HepG2 (cell line): ENCODE data around the gene ST14. TPM values are rescaled to one million over a fixed set of nuclear protein-coding genes. Genes with fewer than 3 reads are reported as not detected.

Experiments used
- ATAC-seq: fragments of 200-7000 bp; cut with Tn5 transposase; 3 replicates; pipeline ENCODE4 v1.9.1; 2020; ENCODE audit warnings: mild to moderate bottlenecking, moderate library complexity
- BruUV-seq: library from RNA; stranded (reverse); fragments of 400-500 nt; replicated peaks from 2 replicates; lab custom pipeline; 2021; lab: Mats Ljungman, UMichigan
- CTCF ChIA-PET: fragments of 300-600 bp; formaldehyde crosslinking; extraction: SDS; loops from one replicate; lab custom pipeline; 2021; ENCODE audit warnings: low total read pairs, inconsistent platforms, low intra/inter-chr PET ratio; lab: Yijun Ruan, JAX
- POLR2A ChIA-PET: fragments of 350-600 bp; sonication (Branson Sonifier 250); formaldehyde crosslinking; loops from one replicate; lab custom pipeline; 2020; ENCODE audit warnings: antibody characterized with exemption, inconsistent platforms; lab: Yijun Ruan, JAX
- DNase-seq: peaks from one replicate; pipeline ENCODE4 v3.0.0-alpha.2; 2015; ENCODE audit warnings: low spot score
- FAIRE-seq: peaks from 3 replicates; lab custom pipeline; 2011; peaks lifted over from hg19 to GRCh38; lab: Jason Lieb, UNC
- H2AFZ ChIP-seq: one replicate; pipeline ENCODE4 v1.6.1; 2011; ENCODE audit warnings: low read length, inconsistent platforms
- H3K27ac ChIP-seq: fragments of 300-600 bp; 3 replicates; pipeline ENCODE4 v1.8.0; 2011; ENCODE audit warnings: mixed run types, mild to moderate bottlenecking, mixed read lengths, low read length, inconsistent platforms; ENCODE audit not compliant: insufficient read depth; ENCODE audit errors: extremely low read length
- H3K27me3 ChIP-seq, 2 experiments: fragments of 200-600 bp in 1 of 2; 2 replicates in 1 of 2; 3 replicates in 1 of 2; pipeline versions ENCODE4 v1.6.0 to v1.8.0; 2011; ENCODE audit warnings: low read length in 2 of 2, mild to moderate bottlenecking in 2 of 2, moderate library complexity in 2 of 2, inconsistent platforms in 1 of 2; ENCODE audit not compliant: insufficient read depth in 2 of 2, control insufficient read depth in 1 of 2
- H3K36me3 ChIP-seq, 2 experiments: fragments of 200-600 bp in 1 of 2; replicated peaks in 1 of 2; 2 replicates in 1 of 2; 3 replicates in 1 of 2; pipeline versions ENCODE4 v1.5.1 to v1.8.0; 2011; ENCODE audit warnings: low read length in 2 of 2, inconsistent platforms in 1 of 2; ENCODE audit not compliant: insufficient read depth in 2 of 2, control insufficient read depth in 1 of 2
- H3K4me1 ChIP-seq: 2 replicates; pipeline ENCODE4 v1.5.1; 2012; ENCODE audit warnings: low read length, inconsistent platforms; ENCODE audit not compliant: insufficient read depth
- H3K4me2 ChIP-seq: 2 replicates; pipeline ENCODE4 v1.6.0; 2011; ENCODE audit warnings: low read depth, low read length, inconsistent platforms
- H3K4me3 ChIP-seq, 3 experiments: fragments of 200-600 bp in 1 of 3; sonication (generic), shearing (Covaris generic) in 1 of 3; replicated peaks in 1 of 3; 2 replicates each; pipeline ENCODE4 v1.5.1; 2011 to 2016; ENCODE audit warnings: low read length in 3 of 3, inconsistent platforms in 2 of 3, low read depth in 2 of 3, mild to moderate bottlenecking in 2 of 3, control low read depth in 1 of 3, mixed read lengths in 1 of 3; ENCODE audit not compliant: insufficient read depth in 1 of 3
- H3K79me2 ChIP-seq: one replicate; pipeline ENCODE4 v1.6.1; 2011; ENCODE audit warnings: low read length, inconsistent platforms; ENCODE audit not compliant: insufficient read depth
- H3K9ac ChIP-seq: 2 replicates; pipeline ENCODE4 v1.6.0; 2011; ENCODE audit warnings: mild to moderate bottlenecking, low read depth, low read length, inconsistent platforms; ENCODE audit not compliant: insufficient read depth
- H3K9me3 ChIP-seq: 2 replicates; pipeline ENCODE4 v1.5.1; 2012; ENCODE audit warnings: mild to moderate bottlenecking, low read length
- H4K20me1 ChIP-seq: 2 replicates; pipeline ENCODE4 v1.6.0; 2011; ENCODE audit warnings: inconsistent platforms, mild to moderate bottlenecking, low read length, moderate library complexity; ENCODE audit not compliant: insufficient read depth
- NCOA2 ChIP-seq: sonication (generic); formaldehyde crosslinking; IDR thresholded peaks from 2 replicates; pipeline ENCODE4 v1.8.0; 2022; ENCODE audit warnings: inconsistent platforms
- RFX1 ChIP-seq: fragments of 450-650 bp; IDR thresholded peaks from 2 replicates; pipeline ENCODE4 v1.6.1; 2017
- ZBTB37 ChIP-seq: sonication (generic); formaldehyde crosslinking; IDR thresholded peaks from 2 replicates; pipeline ENCODE4 v1.4.0; 2020; ENCODE audit warnings: mild to moderate bottlenecking, missing genetic modification reagents
- ZFP36L1 ChIP-seq: sonication (generic); formaldehyde crosslinking; IDR thresholded peaks from 2 replicates; pipeline ENCODE4 v1.8.0; 2022; ENCODE audit warnings: mild to moderate bottlenecking, missing genetic modification reagents, moderate library complexity
- ZFP37 ChIP-seq: sonication (generic); formaldehyde crosslinking; IDR thresholded peaks from 2 replicates; pipeline ENCODE4 v1.4.0; 2020; ENCODE audit warnings: missing genetic modification reagents, borderline replicate concordance
- ZNF232 ChIP-seq: sonication (generic); formaldehyde crosslinking; IDR thresholded peaks from 2 replicates; pipeline ENCODE4 v1.4.0; 2020; ENCODE audit warnings: missing genetic modification reagents, borderline replicate concordance
- ZNF609 ChIP-seq: sonication (generic); formaldehyde crosslinking; IDR thresholded peaks from 2 replicates; pipeline ENCODE4 v1.4.0; 2020; ENCODE audit warnings: mild to moderate bottlenecking, missing genetic modification reagents, borderline replicate concordance
- ZNF720 ChIP-seq: sonication (generic); formaldehyde crosslinking; IDR thresholded peaks from 2 replicates; pipeline ENCODE4 v1.4.0; 2020; ENCODE audit warnings: missing genetic modification reagents
- WGBS: methylation state at CpG from one replicate; pipeline ENCODE4 v1.1.6; 2017; ENCODE audit warnings: low lambda C conversion rate; 5-methylcytosine and 5-hydroxymethylcytosine counted together
- in situ Hi-C: cut with HindIII; loops from 2 replicates; pipeline ENCODE4 v1.10.0; 2017; ENCODE audit warnings: low pct_unique_long_range_greater_than_20kb; ENCODE audit not compliant: extremely low pct_ligation_motif_present
- intact Hi-C: fragments of 100-400 bp; cut with micrococcal nuclease; formaldehyde crosslinking; loops from one replicate; pipeline ENCODE4 v1.10.0; 2022; ENCODE audit not compliant: unreplicated experiment
- polyA plus RNA-seq, 8 experiments: library from polyadenylated mRNA; depleted of rRNA in 3 of 8; stranded (reverse) in 7 of 8; unstranded in 1 of 8; fragments of >200 nt; fragmentation: Illumina TruSeq in 4 of 8; extraction: Trizol in 4 of 8; gene quantifications; 2 replicates each; pipeline versions ENCODE4 v1.2.1 to v1.2.3, GENCODE V29; 2011 to 2016; ENCODE audit warnings: low read depth in 4 of 8, missing spikeins in 1 of 8, mixed read lengths in 1 of 8; ENCODE audit not compliant: insufficient read depth in 1 of 8
- total RNA-seq, 5 experiments: library from RNA; depleted of rRNA; stranded (reverse); fragments of >200 nt; fragmentation: Illumina TruSeq; extraction: Trizol; gene quantifications; 2 replicates each; pipeline ENCODE4 v1.2.3, GENCODE V29; 2016; ENCODE audit warnings: low read depth in 1 of 5

Gene ST14
- total and polyA plus RNA-seq, 2 of the 13 experiments (the other 11 are each of a cell fraction or from before 2014, with no cell fraction given): 0.88 to 1.4 TPM

- ATAC-seq (peak; percentile 96), DNase-seq (peak; percentile 99), FAIRE-seq (peak; percentile 100)
- Histone ChIP-seq H3K4me2 (peak overlapping the region; percentile 96), H2AFZ (peak overlapping the region; percentile 88), H3K4me1 (peaks cover 45% of the 10 kb centered on the region), H3K9me3 (no peaks in the 10 kb centered on the region), H3K36me3 (no peaks in the 10 kb centered on the region), H3K27ac (peak overlapping the region; percentile 97), H4K20me1 (no peaks in the 10 kb centered on the region), H3K4me3 (peak overlapping the region; percentile 35 to 66 (median 51)), H3K27me3 (no peaks in the 10 kb centered on the region), H3K79me2 (no peaks in the 10 kb centered on the region), H3K9ac (peak overlapping the region; percentile 75)
- intact Hi-C loops (loop anchor here (1.0 kb wide), 1 partner anchor 37 kb away; no protein-coding TSS in a partner anchor), in situ Hi-C loops (no loop called here)
- CTCF ChIA-PET: no interaction called here
- POLR2A ChIA-PET: interaction anchor here (0.6 to 2.5 kb wide), 20 partner anchors 9 to 358 kb away, joined by 3 to 38 read pairs (median 4); partner anchors contain the start of gene PRDM10
- WGBS: 0% methylated on average over 10 of the region's 11 CpGs
- BruUV-seq: TSS peak; percentile 98
- TF ChIP-seq RFX1 (no peak), ZBTB37 (CRISPR knock-in tag) (no peak), ZNF720 (CRISPR knock-in tag) (no peak), ZFP36L1 (peak; percentile 91; the same call in 1 of the 2 replicates), NCOA2 (CRISPR knock-in tag) (peak; percentile 94), ZFP37 (CRISPR knock-in tag) (peak; percentile 33; the same call in 1 of the 2 replicates), ZNF232 (CRISPR knock-in tag) (peak; percentile 78; the same call in 1 of the 2 replicates), ZNF609 (peak; percentile 95)
These were observed 22.0 kb downstream of the ST14 start for GRCh38 chr11:130181295-130182272.
